HG03565 (cell line): ENCODE measurements around the gene SLC39A2.
"Not testable (repeated sequence)": the region's sequence is repeated elsewhere in the genome, so short reads cannot be mapped to it uniquely, and the experiment has no call there.

ENCODE experiments used
- ATAC-seq: cut with Tn5 transposase; IDR thresholded peaks from one replicate; pipeline ENCODE4 v1.9.1; 2021; ENCODE audit warnings: mild to moderate bottlenecking, moderate library complexity; ENCODE audit not compliant: unreplicated experiment

Gene SLC39A2

DNA sequence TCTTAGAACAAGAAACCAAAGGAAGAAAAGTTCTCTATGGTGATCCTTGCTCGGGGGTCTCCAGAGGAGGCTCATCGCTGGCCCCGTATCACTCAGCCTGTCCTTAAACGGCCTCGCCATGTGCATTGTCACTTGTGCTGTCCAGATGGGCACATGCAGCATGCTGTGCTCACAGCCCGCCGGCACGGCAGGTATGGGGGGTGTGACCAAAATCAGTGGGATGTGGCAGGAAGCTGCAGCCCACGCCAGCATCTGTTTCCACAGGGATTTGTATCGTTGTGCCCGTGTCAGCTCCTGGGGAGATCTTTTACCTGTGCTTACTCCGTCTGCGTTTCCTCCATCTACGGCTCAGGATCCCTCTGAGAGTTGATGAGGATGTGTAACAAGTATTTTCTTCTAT lies 2.6 kb upstream of the SLC39A2 start:
- no peak for ATAC-seq

DNA sequence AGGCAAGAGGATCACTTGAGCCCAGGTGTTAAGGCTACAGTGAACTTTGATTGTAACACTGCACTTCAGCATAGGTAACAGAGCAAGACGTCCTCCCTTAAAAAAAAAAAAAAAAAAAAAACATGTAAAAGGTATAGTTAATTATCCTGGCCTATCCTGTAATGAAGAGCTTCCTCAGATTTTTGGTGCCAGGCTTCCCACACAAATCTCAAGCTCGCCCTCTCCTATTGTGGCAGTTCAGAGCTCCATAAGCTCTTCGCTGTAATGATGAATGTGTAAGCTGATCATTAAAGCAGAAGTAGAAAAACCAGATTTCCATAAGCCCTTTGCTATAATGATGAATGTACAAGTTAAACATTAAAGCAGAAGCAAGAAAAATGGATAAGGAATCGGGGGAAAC lies 2.0 kb upstream of the SLC39A2 start:
- ATAC-seq = no peak

DNA sequence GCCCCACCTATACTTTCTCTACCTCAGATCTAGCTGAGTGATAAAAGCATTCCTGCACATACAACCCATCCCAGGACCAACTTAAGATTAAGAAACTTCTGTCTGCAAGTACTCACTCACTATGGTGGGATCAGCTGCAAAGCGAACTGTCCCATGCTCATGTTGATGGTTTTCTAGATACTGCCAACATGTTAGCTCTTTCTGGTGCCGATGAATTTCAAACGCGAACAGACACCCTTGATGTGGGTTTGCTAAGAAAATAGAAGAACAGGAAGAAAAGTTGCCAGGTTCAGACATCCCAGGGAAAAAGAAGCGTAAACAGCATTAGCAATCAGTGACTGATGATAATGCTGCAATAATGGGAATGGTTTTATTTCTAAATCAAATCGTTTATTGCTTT lies 1.5 kb upstream of the SLC39A2 start:
- no peak for ATAC-seq

DNA sequence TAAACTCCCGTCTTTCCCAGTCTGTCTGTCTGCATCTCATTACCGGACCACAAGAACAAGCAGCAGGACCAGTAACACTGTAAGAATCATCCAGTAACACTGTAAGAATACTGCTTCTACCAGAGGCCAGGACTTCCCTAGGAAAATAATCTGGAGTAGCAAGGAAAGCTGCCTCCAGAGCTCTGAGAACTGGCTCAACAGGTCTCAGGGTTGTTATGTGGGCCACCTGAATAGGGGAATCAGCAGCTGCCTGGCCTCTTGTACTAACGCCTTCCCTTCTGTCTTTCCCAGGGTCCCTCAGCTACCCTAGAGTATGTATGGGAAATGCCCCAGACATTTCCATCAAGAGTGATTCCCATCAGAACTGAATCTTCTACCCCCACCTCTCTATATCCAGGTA lies 954 bp upstream of the SLC39A2 start:
- no peak for ATAC-seq

DNA sequence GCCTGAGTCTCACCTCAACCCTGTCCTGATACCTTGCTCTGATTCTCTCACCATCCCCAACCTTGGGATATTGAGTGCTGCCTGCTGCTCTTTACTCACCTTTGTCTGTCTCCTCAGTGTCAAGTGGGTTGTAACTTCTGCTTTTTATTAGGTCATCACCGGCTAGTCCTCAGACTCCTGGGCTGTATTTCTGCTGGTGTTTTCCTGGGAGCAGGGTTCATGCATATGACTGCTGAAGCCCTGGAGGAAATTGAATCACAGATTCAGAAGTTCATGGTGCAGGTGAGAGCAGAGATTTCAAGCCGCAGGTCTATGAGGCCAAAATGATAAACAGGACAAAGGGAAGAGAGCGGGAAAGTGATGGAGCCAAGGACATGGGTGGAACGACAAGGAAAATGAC lies 498 bp downstream of the SLC39A2 start:
- no peak for ATAC-seq

DNA sequence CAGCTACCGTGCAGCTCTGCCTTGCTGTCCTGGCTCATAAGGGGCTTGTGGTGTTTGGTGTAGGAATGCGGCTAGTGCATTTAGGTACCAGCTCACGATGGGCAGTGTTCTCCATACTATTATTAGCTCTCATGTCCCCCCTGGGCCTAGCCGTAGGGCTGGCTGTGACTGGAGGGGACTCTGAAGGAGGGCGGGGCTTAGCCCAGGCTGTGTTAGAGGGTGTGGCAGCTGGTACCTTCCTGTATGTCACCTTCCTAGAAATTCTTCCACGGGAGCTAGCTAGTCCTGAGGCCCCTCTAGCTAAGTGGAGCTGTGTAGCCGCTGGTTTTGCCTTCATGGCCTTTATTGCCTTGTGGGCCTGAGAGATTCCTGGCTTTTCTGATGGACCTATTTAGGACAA lies 2.1 kb downstream of the SLC39A2 start:
- ATAC-seq = no peak

DNA sequence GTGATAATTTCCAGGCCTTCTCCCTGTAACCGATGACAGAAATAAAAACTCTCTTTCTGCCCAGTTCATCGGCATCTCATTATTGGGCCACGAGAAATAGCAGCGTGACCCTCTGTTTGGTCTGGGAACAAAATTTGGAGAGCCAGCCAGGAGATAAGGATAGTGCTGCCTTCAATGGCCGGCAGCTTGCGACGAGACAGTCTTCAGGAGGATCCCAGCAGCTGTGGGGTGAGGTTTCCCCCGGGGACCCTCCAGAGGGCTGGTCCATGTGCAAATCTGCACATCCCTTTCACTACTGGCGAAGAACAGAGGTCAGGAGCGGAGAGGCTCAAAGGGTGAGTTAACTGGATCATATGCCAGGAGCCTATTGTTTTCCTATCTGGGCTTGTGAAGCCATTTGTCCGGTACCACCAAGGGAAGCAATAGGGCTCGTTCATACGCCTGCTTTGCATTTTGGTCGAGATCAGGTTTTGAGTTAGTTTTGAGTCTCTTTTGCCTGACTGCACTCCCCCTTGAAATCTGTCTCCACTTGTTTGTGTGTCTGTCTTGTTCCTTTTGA lies 4.8 kb downstream of the SLC39A2 start:
- ATAC-seq = no peak

DNA sequence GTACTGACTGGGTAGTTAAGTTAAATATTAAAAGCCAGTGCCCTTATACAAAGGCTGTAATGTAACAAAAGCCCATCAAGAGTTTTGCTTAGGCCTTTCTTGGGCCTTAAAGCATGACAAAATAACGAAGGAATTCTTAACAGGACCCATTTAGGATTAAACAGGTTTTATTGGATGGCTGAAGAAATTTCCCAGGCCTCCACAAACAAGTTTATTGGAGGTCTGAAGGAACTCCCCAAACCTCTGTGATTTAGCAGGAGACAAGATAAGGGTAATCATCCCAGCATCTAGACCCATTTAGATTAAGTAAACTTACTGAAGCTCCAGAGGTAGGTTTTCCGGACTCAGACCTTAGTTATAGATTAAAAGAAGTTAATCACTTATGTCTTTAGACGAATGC lies 10.6 kb downstream of the SLC39A2 start:
- not testable (repeated sequence) for ATAC-seq

DNA sequence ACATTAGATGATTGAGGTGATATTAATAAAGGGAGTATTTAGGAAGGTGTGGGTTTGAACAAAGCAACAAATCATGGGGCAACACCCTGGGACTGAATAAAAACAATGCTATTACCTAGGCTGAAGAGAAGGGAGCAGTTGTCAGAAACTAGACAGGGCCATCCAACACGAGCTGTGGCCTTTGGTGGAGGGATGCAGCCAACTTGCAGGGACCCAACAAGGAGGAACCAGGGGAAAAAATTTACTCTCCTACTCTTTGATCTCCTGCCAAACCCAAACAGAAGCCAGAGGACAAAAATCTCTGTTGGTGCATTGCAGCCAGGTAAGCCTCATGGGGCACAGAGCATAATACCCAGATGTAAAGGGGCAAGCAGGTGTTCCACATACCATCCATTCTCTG lies 12.0 kb downstream of the SLC39A2 start:
- no peak for ATAC-seq

DNA sequence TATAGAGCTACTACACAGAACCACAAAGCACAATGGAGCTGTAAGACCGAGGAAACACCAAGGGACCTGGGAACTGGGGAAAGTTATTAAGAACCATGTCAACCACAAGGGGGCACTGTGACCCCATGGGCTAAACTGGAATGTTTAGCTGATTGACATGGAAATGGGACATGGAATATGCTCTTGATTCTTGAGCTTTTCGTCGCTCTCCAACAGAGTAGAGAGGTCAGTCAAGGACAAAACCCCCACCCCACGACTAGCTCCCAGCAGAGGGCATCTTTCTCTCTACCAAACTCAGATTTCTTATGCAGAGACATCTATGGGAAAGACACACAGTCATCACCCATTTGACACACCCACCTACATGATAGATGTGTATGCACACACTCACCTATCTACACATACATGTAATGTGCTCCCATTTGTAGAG lies 15.7 kb downstream of the SLC39A2 start:
- ATAC-seq = peak; percentile 70

DNA sequence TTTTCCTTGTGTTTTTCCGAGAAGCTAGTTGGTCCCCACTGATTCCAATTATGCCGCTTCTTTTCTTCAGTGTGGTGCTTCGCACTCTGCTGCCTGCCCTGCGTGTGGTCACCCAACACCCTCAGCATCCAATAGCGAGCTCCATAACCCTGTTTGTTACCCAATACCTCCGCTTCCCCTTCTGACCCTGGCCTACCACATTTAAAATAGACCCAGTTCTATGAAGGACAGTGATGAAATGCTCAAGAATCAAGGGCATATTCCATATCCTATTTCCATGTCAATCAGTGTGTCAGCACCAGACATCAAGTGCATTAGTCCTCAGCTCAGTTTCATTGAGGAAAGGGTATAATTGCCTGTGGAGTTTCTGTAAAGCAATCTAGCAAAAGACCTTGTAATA lies 16.2 kb downstream of the SLC39A2 start:
- ATAC-seq = no peak

DNA sequence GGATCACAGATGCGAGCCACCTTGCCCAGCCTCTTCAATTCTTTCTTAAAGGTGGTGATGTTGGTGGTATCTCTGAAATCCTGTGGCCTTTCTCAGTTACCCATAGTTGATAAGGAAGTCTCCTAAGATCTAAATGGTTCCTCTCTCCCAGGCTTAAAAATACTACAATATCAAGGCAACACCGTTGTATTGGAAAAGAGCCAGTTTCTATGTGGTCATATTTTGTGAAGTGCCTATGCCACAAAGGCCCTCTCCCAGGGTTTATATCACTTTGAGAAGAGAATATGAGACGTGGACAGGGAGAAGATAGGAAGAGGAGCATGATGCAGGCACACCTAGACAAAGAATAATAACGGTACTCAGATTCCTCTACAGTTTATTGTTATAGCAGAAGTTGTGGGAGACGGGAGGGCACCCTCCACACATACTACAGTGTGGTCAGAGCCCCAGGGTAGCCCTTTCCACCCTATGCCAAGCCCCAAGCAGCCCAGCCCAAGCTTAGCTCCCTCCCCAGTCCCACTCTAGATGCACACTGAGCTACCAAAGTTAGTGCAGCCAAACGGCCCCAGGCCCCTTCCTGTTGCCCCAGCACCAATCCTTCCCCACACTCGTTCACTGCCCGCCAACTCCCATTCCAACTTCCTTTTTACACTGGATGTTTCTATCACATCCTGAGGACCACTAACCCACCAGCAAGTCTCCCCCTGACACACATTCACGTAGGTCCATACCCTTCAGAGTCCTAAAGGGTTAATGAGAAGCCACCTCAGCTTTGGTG lies 17.5 kb downstream of the SLC39A2 start:
- ATAC-seq = no peak

DNA sequence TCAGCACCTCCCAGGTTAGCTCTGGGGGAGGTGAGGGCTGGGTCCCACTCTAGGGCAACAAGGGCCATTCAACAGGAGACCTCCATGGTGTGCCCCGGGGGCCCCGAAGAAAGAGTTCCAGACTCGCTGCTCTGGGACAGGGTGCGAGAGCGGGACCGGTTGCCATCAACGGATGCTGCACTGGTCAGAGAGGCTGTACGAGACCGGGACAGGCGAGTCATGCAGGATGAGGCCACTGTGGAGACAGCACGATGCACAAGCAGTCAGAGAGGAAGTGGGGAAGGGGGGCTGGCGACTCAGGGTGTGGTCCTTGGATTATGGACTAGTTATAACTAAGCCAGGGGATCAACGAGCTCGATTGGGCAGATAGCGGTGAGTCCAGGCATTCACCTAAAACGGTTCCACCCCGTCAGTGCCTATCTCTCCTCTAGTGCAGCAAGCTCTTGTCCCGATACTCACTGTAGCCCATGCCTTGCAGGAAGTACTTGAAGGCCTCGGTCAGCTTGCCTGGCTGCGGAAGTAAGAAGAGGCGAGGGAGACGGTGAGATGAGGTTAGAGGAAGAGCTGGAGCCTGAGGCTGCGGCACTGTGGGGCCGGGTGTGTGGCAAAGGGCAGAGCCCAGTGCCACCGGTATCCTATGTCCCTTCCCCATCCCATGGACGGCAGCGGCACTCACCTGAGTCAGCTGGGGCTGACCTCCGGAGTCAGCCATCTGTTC lies 18.6 kb downstream of the SLC39A2 start:
- ATAC-seq = no peak

DNA sequence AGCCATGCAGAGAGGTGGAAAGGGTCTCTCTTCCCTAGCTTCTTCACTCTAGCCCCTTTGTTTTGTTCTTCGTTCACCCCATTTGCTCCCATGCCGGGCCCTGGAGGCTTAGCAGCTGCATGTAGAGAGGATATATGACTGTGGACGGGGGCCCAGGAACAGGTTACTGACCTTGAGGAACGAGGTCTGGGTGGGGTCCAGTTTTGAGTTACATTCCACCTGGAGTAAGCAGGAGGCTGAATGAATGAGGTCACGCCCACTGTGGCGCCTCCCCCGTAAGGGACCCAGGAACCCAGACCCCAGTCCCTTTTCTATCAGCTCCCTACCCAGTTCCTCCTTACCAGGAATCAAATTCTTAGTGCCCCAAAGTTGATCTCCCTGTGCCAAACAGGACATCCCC lies 19.2 kb downstream of the SLC39A2 start:
- ATAC-seq = no peak

DNA sequence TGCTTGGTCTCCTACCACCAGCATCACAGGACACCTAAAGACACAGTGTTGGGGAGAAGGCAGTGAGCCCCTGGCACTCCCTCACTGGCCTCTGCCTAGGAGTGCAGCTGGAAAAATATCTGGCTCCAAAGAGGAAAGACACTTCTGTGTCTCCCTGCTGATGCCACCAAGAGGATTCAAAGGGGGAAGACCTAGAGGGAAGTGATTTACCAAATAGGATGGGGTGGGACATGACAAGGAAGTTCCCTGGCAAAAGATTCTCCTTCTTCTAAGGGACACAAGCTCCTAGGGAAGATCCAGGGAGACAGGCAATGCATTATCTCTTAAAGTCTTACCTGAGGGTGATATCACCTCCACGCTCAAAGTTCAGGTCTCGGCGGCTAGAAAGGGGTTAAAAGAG lies 19.7 kb downstream of the SLC39A2 start:
- no peak for ATAC-seq

DNA sequence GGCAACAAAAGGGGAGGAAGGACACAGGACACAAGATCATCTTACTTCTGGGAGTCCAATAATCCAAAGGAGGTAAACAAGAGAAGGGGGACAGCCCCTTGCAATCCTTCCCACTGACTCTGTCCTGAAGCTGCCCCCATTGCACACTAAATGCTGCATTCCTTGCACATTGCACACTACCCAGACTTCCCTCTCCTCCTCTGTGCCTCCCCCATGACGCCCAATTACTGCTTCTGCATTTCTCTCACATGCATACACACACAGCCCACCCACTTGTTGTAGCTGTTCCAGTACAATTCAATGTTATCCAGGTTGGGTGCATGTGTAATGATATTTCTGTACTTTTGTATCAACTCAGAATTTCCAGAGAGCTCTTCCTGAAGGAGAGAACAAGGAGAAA lies 20.3 kb downstream of the SLC39A2 start:
- no peak for ATAC-seq

DNA sequence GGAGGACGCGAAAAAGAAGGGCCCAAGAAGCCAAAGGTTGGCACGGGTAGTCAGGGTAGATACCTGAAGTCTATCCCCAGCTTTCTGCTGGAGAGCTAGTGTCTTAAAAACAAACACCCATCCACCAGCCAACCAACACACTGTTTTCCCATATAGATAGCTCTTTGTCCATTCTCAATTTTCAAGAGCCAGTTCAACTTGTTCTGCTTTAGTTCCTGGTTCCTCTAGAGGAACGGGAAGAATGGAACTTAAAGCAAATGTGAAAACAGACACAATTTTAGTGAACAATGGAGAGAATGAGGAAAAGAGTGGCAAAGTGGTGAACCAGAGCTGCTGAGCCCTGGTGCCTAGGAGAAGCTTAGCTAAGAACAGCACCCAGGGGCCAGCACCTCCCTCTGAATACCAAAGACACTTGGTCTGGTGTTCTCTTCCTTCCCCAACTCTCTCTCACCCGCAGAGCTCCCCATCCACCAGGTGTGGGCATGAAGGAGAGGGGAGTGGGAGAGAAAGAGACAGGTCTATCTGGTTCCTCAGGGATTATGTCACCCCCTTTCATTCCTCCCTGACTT lies 22.0 kb downstream of the SLC39A2 start:
- ATAC-seq = no peak

DNA sequence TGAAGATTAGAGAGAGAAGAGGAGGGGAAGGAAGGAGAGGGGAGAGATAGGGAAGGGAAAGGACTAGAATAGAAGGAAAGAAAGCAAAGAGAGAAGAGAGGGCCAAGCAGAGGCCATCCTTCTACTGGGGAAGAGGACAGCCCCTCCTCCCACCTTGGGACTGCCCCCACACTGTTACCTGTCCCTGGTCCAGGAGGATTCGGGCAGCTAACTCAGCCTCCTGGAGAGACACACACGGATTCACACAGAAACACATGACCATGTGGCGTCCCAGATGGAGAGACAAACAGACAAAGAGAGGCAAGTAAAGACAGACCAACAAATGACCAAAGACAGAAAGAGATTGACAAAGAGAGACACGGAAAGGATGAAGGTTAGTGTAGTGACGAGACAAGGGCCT lies 23.6 kb downstream of the SLC39A2 start:
- no peak for ATAC-seq

DNA sequence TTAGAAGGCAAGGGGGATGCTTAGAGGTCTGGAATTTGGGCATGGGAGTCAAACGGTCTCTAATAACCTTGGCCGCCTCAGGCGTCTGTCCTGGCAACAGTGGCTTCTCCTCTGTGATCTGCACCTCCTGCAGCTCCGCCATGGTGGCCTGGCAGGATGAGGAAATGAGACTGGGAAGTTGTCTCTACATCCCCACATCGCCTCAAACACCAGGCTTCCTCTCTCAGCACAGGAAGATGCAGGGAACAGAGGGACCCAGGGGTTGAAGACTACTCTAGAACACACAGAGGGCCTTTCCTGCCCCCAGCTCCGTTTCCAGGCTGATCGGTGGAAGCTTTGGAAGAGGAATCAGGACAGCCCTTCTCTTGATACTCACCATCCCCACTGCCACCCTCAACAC lies 24.1 kb downstream of the SLC39A2 start:
- no peak for ATAC-seq

DNA sequence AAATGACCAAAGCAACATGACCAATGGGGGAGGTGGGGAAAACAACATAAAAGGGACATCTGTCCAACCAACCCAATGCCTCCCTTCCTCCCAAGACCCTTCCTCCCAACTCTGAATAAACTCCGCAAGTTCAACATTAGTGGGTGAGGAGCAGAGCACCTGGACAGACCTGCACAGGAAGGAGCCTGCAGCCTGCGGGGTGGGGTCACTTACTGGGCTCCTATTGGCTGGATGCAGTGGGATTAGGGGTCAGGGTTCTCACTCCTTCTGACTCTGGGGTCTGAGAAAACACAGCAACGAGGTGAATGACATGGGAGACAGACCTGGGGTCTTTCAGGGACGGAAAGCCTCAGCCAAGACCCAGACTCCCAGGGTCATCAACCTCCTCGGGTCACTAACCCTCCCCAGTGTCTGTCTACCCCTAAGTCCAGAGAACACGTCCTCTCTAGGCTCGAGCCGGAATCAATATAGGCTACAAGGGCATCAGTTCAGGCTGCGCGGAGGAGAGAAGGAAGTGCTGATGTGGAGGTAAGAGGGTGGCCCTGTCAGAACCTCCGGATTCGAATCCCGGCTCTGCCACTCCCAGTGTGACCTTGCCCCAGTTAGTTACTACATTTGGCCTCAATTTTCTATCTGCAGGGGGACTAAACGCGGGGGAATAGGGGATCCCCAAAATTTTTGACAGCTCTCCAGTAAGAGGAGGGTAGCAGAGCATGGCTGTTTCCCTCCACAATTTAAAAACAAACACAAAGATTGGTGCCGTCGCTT lies 24.9 kb downstream of the SLC39A2 start:
- no peak for ATAC-seq
